GM23338 (cell line): ENCODE measurements around the gene RAD51B.

Experiments used
- CREB1 ChIP-seq: fragments of 250-450 bp; sonication (Bioruptor Pico); IDR thresholded peaks from 2 replicates; pipeline ENCODE4 v1.5.0; 2020; ENCODE audit warnings: low read depth, mild to moderate bottlenecking, moderate library complexity
- TF ChIP-seq, protein P1 (sequence below), 2 experiments: fragments of 200-600 bp in 1 of 2; sonication (generic) in 1 of 2; conservative IDR thresholded peaks; 2 replicates each; pipeline versions ENCODE4 v1.5.1 to v1.6.1; 2016 to 2017; ENCODE audit warnings: antibody characterized with exemption in 2 of 2, low read depth in 2 of 2, mild to moderate bottlenecking in 2 of 2, moderate library complexity in 1 of 2
- TF ChIP-seq, protein P2 (sequence below): IDR thresholded peaks from 2 replicates; pipeline ENCODE4 v1.6.1; 2016; ENCODE audit warnings: antibody characterized with exemption

DNA sequence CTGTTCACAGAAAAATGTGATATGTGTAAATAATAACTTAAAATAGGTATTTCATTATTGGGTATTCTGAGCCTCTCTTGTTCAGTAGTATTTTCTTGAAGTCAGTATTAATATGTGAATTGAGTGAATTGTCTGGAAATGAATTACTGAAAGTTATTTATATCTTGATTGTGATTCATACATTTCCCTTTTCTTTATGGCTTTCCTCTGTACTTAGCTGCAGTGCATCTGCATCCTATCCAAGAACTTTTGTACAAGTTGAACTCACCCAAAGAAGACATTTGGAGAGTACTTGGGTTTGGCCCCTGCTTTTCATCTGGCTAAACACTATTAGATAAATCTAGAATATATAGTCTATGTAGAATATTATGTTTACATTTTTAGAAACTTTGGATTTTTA is 326.0 kb downstream of the RAD51B start:
- TF ChIP-seq, protein P1, sequence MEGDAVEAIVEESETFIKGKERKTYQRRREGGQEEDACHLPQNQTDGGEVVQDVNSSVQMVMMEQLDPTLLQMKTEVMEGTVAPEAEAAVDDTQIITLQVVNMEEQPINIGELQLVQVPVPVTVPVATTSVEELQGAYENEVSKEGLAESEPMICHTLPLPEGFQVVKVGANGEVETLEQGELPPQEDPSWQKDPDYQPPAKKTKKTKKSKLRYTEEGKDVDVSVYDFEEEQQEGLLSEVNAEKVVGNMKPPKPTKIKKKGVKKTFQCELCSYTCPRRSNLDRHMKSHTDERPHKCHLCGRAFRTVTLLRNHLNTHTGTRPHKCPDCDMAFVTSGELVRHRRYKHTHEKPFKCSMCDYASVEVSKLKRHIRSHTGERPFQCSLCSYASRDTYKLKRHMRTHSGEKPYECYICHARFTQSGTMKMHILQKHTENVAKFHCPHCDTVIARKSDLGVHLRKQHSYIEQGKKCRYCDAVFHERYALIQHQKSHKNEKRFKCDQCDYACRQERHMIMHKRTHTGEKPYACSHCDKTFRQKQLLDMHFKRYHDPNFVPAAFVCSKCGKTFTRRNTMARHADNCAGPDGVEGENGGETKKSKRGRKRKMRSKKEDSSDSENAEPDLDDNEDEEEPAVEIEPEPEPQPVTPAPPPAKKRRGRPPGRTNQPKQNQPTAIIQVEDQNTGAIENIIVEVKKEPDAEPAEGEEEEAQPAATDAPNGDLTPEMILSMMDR (conservative IDR thresholded peaks at IDR 0.05; ENCODE audit: low read depth in 2 of 2), result no peak
- TF ChIP-seq, protein P2, sequence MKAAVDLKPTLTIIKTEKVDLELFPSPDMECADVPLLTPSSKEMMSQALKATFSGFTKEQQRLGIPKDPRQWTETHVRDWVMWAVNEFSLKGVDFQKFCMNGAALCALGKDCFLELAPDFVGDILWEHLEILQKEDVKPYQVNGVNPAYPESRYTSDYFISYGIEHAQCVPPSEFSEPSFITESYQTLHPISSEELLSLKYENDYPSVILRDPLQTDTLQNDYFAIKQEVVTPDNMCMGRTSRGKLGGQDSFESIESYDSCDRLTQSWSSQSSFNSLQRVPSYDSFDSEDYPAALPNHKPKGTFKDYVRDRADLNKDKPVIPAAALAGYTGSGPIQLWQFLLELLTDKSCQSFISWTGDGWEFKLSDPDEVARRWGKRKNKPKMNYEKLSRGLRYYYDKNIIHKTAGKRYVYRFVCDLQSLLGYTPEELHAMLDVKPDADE, result no peak
- TF ChIP-seq CREB1, result no peak
